Measurements from ENCODE around the gene ATXN7L2. TPM values are rescaled to one million over a fixed set of nuclear protein-coding genes. Genes with fewer than 3 reads are reported as not detected.

ATXN7L2 gene
- total RNA-seq, 1 experiment from 2014 or later: 17.3 TPM

GRCh38 chr1:109457819-109458218 is 25.9 kb upstream of the ATXN7L2 start:
- no peak overlapping the region for H2AK5ac ChIP-seq (ENCODE audit: insufficient read length, low read length)
- H4K91ac ChIP-seq (ENCODE audit: insufficient read length, low read depth, low read length): no peak overlapping the region
- H3K79me2 ChIP-seq (ENCODE audit: insufficient read depth, low read length): no peaks in the 10 kb centered on the region
- Mint-ChIP-seq H3K36me3 (ENCODE audit: insufficient read depth in 1 of 3, low read depth in 3 of 3) (peaks cover 0 to 16% (median 0%) of the 10 kb centered on the region in 3 experiments; a peak in 4 of 7 replicates), H3K9me3 (peaks cover 26 to 29% of the 10 kb centered on the region in 2 experiments), H3K27me3 (ENCODE audit: low read depth) (peaks cover 31% of the 10 kb centered on the region), H3K4me3 (no peak overlapping the region), H3K27ac (no peak overlapping the region), H3K4me1 (no peaks in the 10 kb centered on the region)
- H2BK15ac ChIP-seq (ENCODE audit: low read depth, low read length): no peak overlapping the region
- no peak overlapping the region for H2BK20ac ChIP-seq (ENCODE audit: low read depth, low read length, poor library complexity, severe bottlenecking)
- no peak overlapping the region for H3K9ac ChIP-seq (ENCODE audit: extremely low read depth, insufficient read length, low read length)
- no peak overlapping the region for H3K27ac ChIP-seq (ENCODE audit: insufficient read length, low read depth, low read length)
- no peak overlapping the region for H2BK120ac ChIP-seq (ENCODE audit: low read depth, low read length, poor library complexity, severe bottlenecking)
- no peak overlapping the region for H2BK12ac ChIP-seq (ENCODE audit: insufficient read length, low read depth, low read length)
- no peak for DNase-seq
- H3T11ph ChIP-seq (ENCODE audit: low read length): no peak overlapping the region
- H3K4me2 ChIP-seq (ENCODE audit: insufficient read depth, insufficient read length, low read length): no peak overlapping the region
- WGBS (ENCODE audit: extremely low coverage, insufficient read length, low lambda C conversion rate): no CpG with 5 or more reads among the region's 4 CpGs
- no peaks in the 10 kb centered on the region for H3K79me1 ChIP-seq (ENCODE audit: insufficient read depth, low read depth, low read length, poor library complexity, severe bottlenecking)
- H3K23me2 ChIP-seq (ENCODE audit: insufficient read length, low read depth, low read length, poor library complexity, severe bottlenecking): no peaks in the 10 kb centered on the region
- no peak overlapping the region for H3K14ac ChIP-seq (ENCODE audit: insufficient read depth, low read length)
- no peak overlapping the region for H2AFZ ChIP-seq (ENCODE audit: low read length)
- no peaks in the 10 kb centered on the region for H3K4me1 ChIP-seq (ENCODE audit: insufficient read depth, low read length)
- no peak overlapping the region for H3K56ac ChIP-seq (ENCODE audit: insufficient read length, low read depth, low read length)
- no peak overlapping the region for H3K18ac ChIP-seq (ENCODE audit: insufficient read length, low read depth, low read length)
- H4K5ac ChIP-seq (ENCODE audit: insufficient read length, low read depth, low read length): no peak overlapping the region
- no peaks in the 10 kb centered on the region for H3K27me3 ChIP-seq (ENCODE audit: insufficient read depth, low read length)
- H4K8ac ChIP-seq (replicated peaks; ENCODE audit: insufficient read length, low read depth, low read length): no peak overlapping the region
- H3K4ac ChIP-seq (ENCODE audit: low read depth, low read length): no peak overlapping the region
- H3K23ac ChIP-seq (ENCODE audit: insufficient read length, low read depth, low read length): no peak overlapping the region
- no peak overlapping the region for H2BK5ac ChIP-seq (ENCODE audit: insufficient read length, low read length)
- TF ChIP-seq CTCF (conservative IDR thresholded peaks at IDR 0.05): no peak
- H4K20me1 ChIP-seq (ENCODE audit: control insufficient read depth, insufficient read depth, insufficient read length): no peaks in the 10 kb centered on the region
- no peaks in the 10 kb centered on the region for H3K9me3 ChIP-seq (ENCODE audit: control insufficient read depth, low read depth, low read length)

Measured in H9 (cell line).